Endothelial cell of umbilical vein (primary cell): ENCODE data around the gene HYAL1. TPM values are rescaled to one million over a fixed set of nuclear protein-coding genes. Genes with fewer than 3 reads are reported as not detected.

ENCODE experiments used
- BruUV-seq: library from RNA; stranded (reverse); fragments of 400-500 nt; replicated peaks from 2 replicates; lab custom pipeline; 2021; lab: Mats Ljungman, UMichigan
- CTCF ChIA-PET: fragments of 300-600, 350-600 bp; sonication (Branson Sonifier 250); formaldehyde crosslinking; loops from one replicate; lab custom pipeline; 2021; ENCODE audit warnings: antibody characterized with exemption, inconsistent platforms; lab: Charles Lee
- POLR2A ChIA-PET: fragments of 300-600, 350-600 bp; sonication (Branson Sonifier 250); formaldehyde crosslinking; loops from one replicate; lab custom pipeline; 2021; ENCODE audit warnings: antibody characterized with exemption, inconsistent platforms; lab: Charles Lee
- DNase-seq: peaks from one replicate; pipeline ENCODE4 v3.0.0-alpha.2; 2011; ENCODE audit warnings: low read depth, low spot score
- FAIRE-seq: peaks from 2 replicates; lab custom pipeline; 2011; peaks lifted over from hg19 to GRCh38; lab: Jason Lieb, UNC
- H2AFZ ChIP-seq: 2 replicates; pipeline ENCODE4 v1.6.0; 2012; ENCODE audit warnings: low read depth, low read length, control low read depth, inconsistent platforms
- H3K27ac ChIP-seq: 2 replicates; pipeline ENCODE4 v1.5.1; 2011; ENCODE audit warnings: low read depth, mild to moderate bottlenecking, control low read depth, low read length, moderate library complexity; ENCODE audit not compliant: insufficient read depth
- H3K27me3 ChIP-seq, 2 experiments: 2 replicates each; pipeline versions ENCODE4 v1.6.0 to v1.6.1; 2011; ENCODE audit warnings: low read length in 2 of 2, mixed read lengths in 1 of 2; ENCODE audit not compliant: control insufficient read depth in 2 of 2, insufficient read depth in 2 of 2
- H3K36me3 ChIP-seq, 2 experiments: 2 replicates in 1 of 2; 3 replicates in 1 of 2; pipeline ENCODE4 v1.5.1; 2011; ENCODE audit warnings: low read length in 2 of 2, mild to moderate bottlenecking in 1 of 2, moderate library complexity in 1 of 2; ENCODE audit not compliant: control insufficient read depth in 2 of 2, insufficient read depth in 2 of 2; ENCODE audit errors: extremely low read depth in 1 of 2
- H3K4me1 ChIP-seq: 3 replicates; pipeline ENCODE4 v1.5.1; 2011; ENCODE audit warnings: mild to moderate bottlenecking, low read length; ENCODE audit not compliant: control insufficient read depth, insufficient read depth; ENCODE audit errors: extremely low read depth
- H3K4me2 ChIP-seq: 2 replicates; pipeline ENCODE4 v1.6.1; 2011; ENCODE audit warnings: low read length, control low read depth, mixed read lengths; ENCODE audit not compliant: insufficient read depth
- H3K4me3 ChIP-seq, 3 experiments: fragments of 200-600 bp in 1 of 3; sonication (generic), shearing (Covaris generic) in 1 of 3; replicated peaks in 1 of 3; 2 replicates each; pipeline ENCODE4 v1.5.1; 2011 to 2016; ENCODE audit warnings: control low read depth in 3 of 3, low read length in 3 of 3, mild to moderate bottlenecking in 2 of 3, inconsistent platforms in 1 of 3, low read depth in 1 of 3, moderate library complexity in 1 of 3; ENCODE audit not compliant: insufficient read depth in 1 of 3
- H3K79me2 ChIP-seq: 2 replicates; pipeline ENCODE4 v1.6.0; 2012; ENCODE audit warnings: low read length, inconsistent platforms; ENCODE audit not compliant: control insufficient read depth, insufficient read depth
- H3K9ac ChIP-seq: replicated peaks from 2 replicates; pipeline ENCODE3; 2011; ENCODE audit warnings: low read length, control low read depth; ENCODE audit not compliant: insufficient read depth; ENCODE audit errors: extremely low read depth
- H3K9me1 ChIP-seq: replicated peaks from 3 replicates; pipeline ENCODE4 v1.6.0; 2011; ENCODE audit warnings: mild to moderate bottlenecking, low read length; ENCODE audit not compliant: control insufficient read depth, insufficient read depth; ENCODE audit errors: extremely low read depth
- H3K9me3 ChIP-seq: replicated peaks from 2 replicates; pipeline ENCODE4 v1.5.1; 2012; ENCODE audit warnings: low read length, inconsistent platforms; ENCODE audit not compliant: control insufficient read depth, insufficient read depth
- H4K20me1 ChIP-seq: replicated peaks from 2 replicates; pipeline ENCODE3; 2011; ENCODE audit warnings: mild to moderate bottlenecking, low read length; ENCODE audit not compliant: control insufficient read depth, insufficient read depth; ENCODE audit errors: extremely low read depth
- CTCF ChIP-seq, 2 donors: IDR thresholded peaks; 1 replicate in 1 of 2; 2 replicates in 1 of 2; pipeline ENCODE4 v1.5.1; 2011; ENCODE audit warnings: low read length in 2 of 2, mild to moderate bottlenecking in 2 of 2, moderate library complexity in 2 of 2, control low read depth in 1 of 2, inconsistent platforms in 1 of 2, low read depth in 1 of 2; ENCODE audit not compliant: insufficient read depth in 1 of 2; ENCODE audit errors: extremely low read depth in 1 of 2
- EZH2 ChIP-seq: IDR thresholded peaks from 2 replicates; pipeline ENCODE4 v1.6.1; 2012; ENCODE audit warnings: borderline replicate concordance, low read depth, mild to moderate bottlenecking, moderate library complexity, low read length, inconsistent platforms; ENCODE audit not compliant: severe bottlenecking
- FOS ChIP-seq: IDR thresholded peaks from 2 replicates; pipeline ENCODE4 v1.6.1; 2011; ENCODE audit warnings: mild to moderate bottlenecking, low read length, moderate library complexity, borderline replicate concordance; ENCODE audit not compliant: insufficient read depth
- GATA2 ChIP-seq: IDR thresholded peaks from 2 replicates; pipeline ENCODE4 v1.7.0; 2011; ENCODE audit warnings: low read depth, mild to moderate bottlenecking, moderate library complexity, mixed read lengths, low read length; ENCODE audit not compliant: insufficient read length, insufficient read depth
- JUN ChIP-seq: IDR thresholded peaks from 2 replicates; pipeline ENCODE4 v1.6.1; 2011; ENCODE audit warnings: borderline replicate concordance, low read depth; ENCODE audit not compliant: insufficient read length, insufficient read depth
- MAX ChIP-seq: IDR thresholded peaks from 2 replicates; pipeline ENCODE4 v1.6.1; 2011; ENCODE audit not compliant: insufficient read depth, insufficient read length
- MYC ChIP-seq: IDR thresholded peaks from one replicate; pipeline ENCODE4 v1.6.1; 2011; ENCODE audit warnings: mild to moderate bottlenecking, low read depth, low read length
- POLR2A ChIP-seq: IDR thresholded peaks from 2 replicates; pipeline ENCODE4 v1.6.1; 2012; ENCODE audit warnings: low read depth, mild to moderate bottlenecking, control low read depth, low read length
- POLR2AphosphoS5 ChIP-seq: IDR thresholded peaks from 2 replicates; pipeline ENCODE4 v1.6.1; 2012; ENCODE audit warnings: low read depth, mild to moderate bottlenecking, control low read depth, low read length, moderate library complexity; ENCODE audit not compliant: insufficient read depth
- dilution Hi-C: fragments of 300-500 bp; cut with MboI; formaldehyde crosslinking; loops from one replicate; pipeline ENCODE4 v1.15.0; 2019; ENCODE audit warnings: low sequenced_read_pairs; ENCODE audit not compliant: extremely low pct_ligation_motif_present
- intact Hi-C: fragments of 100-400 bp; cut with micrococcal nuclease; formaldehyde crosslinking; loops from one replicate; pipeline ENCODE4 v1.10.0; 2022
- polyA plus RNA-seq, 4 experiments: library from polyadenylated mRNA; depleted of rRNA in 3 of 4; stranded (reverse) in 3 of 4; unstranded in 1 of 4; fragments of >200 nt; gene quantifications; 2 replicates each; pipeline versions ENCODE4 v1.2.1 to v1.2.3, GENCODE V29; 2011 to 2012; ENCODE audit warnings: missing spikeins in 1 of 4
- total RNA-seq: library from RNA; stranded (reverse); gene quantifications from 2 replicates; pipeline ENCODE4 v1.2.3, GENCODE V29; 2021

Gene HYAL1
- total and polyA plus RNA-seq, 2 donors (not counting 3 experiments of a cell fraction or from before 2014, with no cell fraction given) = 2.2 to 3.3 TPM

- ChIA-PET CTCF (no interaction called here), POLR2A (no interaction called here)
- Histone ChIP-seq H3K79me2 (peaks cover 27% of the 10 kb centered on the region), H4K20me1 (no peaks in the 10 kb centered on the region), H2AFZ (no peak overlapping the region), H3K9me3 (no peaks in the 10 kb centered on the region), H3K27me3 (no peaks in the 10 kb centered on the region), H3K9ac (no peak overlapping the region), H3K4me3 (no peak overlapping the region), H3K9me1 (no peaks in the 10 kb centered on the region), H3K36me3 (peaks cover 3 to 35% of the 10 kb centered on the region in 2 experiments), H3K4me2 (no peak overlapping the region), H3K4me1 (peaks cover 11% of the 10 kb centered on the region), H3K27ac (no peak overlapping the region)
- DNase-seq = no peak
- FAIRE-seq = no peak
- no TSS peak for BruUV-seq
- dilution Hi-C loops (no loop called here), intact Hi-C loops (no loop called here)
- TF ChIP-seq MYC (no peak), GATA2 (no peak)
Measured at GRCh38 chr3:50290161-50290641, 13.2 kb downstream of the HYAL1 start.

- ChIA-PET POLR2A (no interaction called here), CTCF (interaction anchor here (0.8 kb wide), 1 partner anchor 10 kb away, joined by 3 read pairs; no protein-coding TSS in a partner anchor)
- dilution Hi-C loops (no loop called here), intact Hi-C loops (no loop called here)
- no peak overlapping the region for H2AFZ ChIP-seq
- DNase-seq (no peak), FAIRE-seq (no peak)
- BruUV-seq = no TSS peak
- no peak overlapping the region for H3K27ac ChIP-seq
- H3K27me3 ChIP-seq = no peaks in the 10 kb centered on the region
- no peaks in the 10 kb centered on the region for H3K9me3 ChIP-seq
- peaks cover 27% of the 10 kb centered on the region for H3K79me2 ChIP-seq
- peaks cover 3 to 35% of the 10 kb centered on the region in 2 experiments for H3K36me3 ChIP-seq
- H3K4me2 ChIP-seq = no peak overlapping the region
- no peaks in the 10 kb centered on the region for H4K20me1 ChIP-seq
- peaks cover 11% of the 10 kb centered on the region for H3K4me1 ChIP-seq
- H3K9ac ChIP-seq = no peak overlapping the region
- no peak overlapping the region for H3K4me3 ChIP-seq
- H3K9me1 ChIP-seq = no peaks in the 10 kb centered on the region
- no peak for TF ChIP-seq MAX
- no peak for TF ChIP-seq JUN
- no peak for TF ChIP-seq FOS
- TF ChIP-seq EZH2 = no peak
- no peak for TF ChIP-seq GATA2
- TF ChIP-seq CTCF (IDR thresholded peaks at IDR 0.05; ENCODE audit: extremely low read depth in 1 of 2, insufficient read depth in 1 of 2, low read depth in 1 of 2, low read length in 2 of 2) = no peak
- no peak for TF ChIP-seq MYC
- TF ChIP-seq POLR2AphosphoS5 = no peak
- no peak for TF ChIP-seq POLR2A
Measured at GRCh38 chr3:50289130-50289529, 14.2 kb downstream of the HYAL1 start.
